NCI-H69 (cell line): ENCODE measurements around the gene KDM8.

Source experiments
- DNase-seq: peaks from one replicate; lab custom pipeline; 2025; lab: John Stamatoyannopoulos, UW

The KDM8 gene

DNA sequence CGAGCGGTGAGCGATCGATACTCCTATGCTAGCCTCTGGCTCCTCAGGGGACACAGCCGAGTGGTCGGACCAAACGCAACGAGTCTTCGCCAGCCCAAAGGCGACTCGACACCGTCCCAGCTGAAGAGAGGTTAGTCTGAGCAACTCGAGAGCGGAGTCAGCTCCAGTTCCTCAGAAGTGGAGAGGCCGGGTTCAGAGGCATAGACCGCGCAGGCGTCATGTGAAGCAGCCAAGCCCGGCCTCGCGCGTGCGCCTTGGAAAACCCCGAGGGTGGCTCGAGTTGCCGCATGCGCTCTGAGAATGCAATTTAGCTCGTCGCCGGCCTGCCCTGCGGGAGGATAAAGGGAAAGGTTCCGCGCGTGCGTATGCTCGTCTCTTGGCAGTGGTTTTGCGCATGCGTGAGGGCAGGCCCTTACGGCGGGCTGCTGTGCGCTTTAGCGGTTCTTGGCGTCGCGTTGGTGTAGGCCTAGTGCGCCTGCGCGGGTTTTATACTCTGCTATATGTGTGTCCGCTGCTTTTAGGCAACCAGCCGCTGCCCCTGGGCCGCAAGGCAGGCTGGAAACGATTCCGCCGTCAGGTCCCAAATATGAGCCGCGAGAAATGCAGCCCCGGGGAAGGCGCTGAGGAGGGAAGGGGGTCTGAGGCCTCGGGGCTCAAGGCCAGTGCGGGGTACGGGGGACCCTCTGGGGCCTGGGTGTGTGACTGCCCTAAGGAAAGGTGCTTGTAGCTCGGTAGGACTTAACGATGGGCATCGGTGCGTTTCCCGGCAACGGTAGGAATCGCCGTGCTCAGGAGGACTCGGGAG, at the start of gene KDM8:
KDM8 (plus strand) TSS at position 20 of the 805 bp plus-strand sequence. CDS start 6,598 bp downstream, outside the sequence.
- DNase-seq, result peak; percentile 99

DNA sequence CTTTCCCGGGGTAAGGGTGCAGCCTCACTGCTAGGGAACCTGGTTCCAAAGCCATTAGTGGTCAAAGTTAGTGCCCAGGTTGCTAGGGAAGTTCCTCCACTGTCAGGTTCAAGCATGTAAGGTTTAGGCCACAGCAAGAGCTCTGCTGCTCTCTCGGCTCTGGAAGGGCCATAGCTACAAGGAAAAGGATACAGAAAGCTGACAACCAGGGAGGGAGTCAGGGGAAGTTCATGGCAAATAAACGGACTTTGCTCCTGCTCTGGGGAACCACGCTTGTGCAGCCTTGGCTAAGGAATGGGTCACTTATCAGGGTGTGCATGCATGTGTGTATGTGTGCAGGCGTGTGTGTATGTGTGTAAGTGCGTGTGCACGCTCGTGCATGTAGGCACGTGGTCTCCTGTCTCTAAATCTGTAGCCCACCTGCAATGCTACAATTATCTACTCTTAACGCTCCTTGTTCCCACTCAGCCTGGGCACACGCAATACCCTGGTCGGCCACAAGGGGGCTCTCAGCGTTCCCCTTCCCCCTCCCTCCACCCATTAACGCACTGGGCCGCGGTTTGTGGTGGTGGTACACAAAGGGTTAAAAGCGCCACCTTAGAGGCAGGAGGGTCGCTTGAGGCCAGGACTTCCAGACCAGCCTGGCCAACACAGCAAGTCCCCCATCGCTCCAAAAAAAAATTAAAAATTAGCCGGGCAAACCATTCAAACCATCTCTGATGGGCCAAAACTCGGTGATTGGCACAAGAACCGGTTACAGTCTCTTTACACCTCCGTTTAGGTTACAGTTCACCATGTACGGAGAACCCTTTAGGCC, 48.4 kb upstream of the KDM8 start:
- peak; percentile 47 for DNase-seq

DNA sequence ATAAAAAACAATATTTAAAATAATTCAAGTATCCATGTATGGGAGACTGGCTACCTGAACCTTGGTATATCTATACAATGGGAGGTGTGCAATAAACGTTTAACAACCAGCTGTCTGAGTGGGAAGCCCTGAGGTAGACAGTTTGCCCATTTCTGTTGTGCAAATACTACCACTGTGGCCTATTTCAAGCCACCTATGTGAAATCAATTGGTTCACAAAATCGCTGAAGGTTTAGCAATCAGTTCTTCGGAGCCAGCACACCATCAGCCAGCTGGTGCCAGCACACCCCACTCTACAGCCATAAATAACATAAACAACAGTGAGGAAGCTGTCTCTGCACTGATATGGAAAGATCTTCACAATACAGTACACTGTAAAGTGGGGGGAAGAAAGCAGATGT, 46.7 kb upstream of the KDM8 start:
- DNase-seq, result no peak

DNA sequence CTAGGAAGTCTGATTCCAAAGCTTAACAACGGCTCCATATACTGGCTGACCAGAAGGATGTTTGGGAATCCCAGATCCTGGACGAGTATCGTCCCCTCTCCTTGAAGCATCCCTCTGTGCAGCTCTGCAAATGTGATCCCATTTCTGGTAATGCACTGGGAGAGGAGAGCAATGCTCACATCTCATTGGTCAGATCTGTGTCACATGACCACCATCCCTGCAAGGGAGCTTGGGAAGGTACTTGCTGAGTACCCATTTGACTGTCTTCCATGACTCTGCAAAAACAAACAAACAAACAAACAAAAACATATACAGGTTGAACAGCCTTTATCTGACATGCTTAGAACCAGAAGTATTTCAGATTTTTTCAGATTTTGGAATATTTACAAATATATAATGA, 41.9 kb upstream of the KDM8 start:
- no peak for DNase-seq

DNA sequence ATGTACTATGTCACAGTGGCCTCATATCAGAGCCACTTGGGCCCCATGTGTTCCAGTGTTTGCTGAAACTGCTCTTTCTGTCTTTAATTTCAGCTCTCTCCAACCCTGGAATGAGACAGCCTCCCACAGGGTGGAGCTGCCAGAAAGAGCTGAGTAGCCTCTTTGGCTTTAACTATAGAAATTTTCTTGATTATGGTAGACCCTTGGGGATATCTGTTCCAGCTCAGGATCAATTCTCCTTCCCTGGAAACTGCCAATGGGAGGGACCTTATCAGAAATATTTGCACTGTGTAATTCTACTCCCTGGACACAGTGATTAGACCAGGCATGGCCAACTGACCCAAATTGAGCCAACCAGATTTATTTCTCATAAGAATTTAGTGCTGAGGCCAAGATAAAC, 39.0 kb upstream of the KDM8 start:
- no peak for DNase-seq

DNA sequence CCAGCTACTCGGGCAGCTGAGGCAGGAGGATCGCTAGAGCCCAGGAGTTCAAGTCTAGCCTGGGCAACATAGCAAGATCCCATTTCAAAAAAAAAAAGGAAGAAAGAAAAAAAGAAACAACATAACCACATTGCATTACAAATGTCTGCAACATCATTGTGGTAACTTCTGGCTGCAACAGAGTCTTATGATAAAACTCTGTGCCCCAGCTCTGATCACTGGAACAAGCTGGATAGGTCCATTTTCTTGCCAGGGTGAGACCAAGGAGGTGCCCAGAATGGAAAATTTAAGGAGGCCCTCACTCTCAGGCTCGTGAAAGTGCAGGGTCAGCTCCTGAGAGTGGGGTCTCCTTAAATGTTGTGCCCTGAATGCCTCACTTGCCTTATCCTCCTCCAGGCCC, 37.8 kb upstream of the KDM8 start:
- DNase-seq, result no peak

DNA sequence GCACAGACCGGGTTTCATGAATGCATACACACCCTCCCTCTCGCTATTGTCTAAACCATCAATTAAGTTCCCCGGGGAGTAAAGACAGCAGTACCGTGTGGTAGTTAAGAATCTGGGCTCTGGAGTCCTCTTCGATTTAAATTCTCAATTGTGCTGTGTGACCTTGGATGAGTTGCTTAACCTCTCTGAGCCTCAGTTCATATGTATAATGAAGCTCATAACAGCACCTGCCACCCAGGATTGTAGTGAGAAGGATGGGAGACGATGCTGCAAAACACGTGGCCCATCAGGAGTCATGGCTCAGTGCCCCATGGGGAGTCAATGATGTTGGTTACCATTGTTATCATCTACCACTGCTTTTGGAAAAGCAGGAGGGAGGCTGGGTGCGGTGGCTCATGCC, 34.5 kb upstream of the KDM8 start:
- peak; percentile 75 for DNase-seq

DNA sequence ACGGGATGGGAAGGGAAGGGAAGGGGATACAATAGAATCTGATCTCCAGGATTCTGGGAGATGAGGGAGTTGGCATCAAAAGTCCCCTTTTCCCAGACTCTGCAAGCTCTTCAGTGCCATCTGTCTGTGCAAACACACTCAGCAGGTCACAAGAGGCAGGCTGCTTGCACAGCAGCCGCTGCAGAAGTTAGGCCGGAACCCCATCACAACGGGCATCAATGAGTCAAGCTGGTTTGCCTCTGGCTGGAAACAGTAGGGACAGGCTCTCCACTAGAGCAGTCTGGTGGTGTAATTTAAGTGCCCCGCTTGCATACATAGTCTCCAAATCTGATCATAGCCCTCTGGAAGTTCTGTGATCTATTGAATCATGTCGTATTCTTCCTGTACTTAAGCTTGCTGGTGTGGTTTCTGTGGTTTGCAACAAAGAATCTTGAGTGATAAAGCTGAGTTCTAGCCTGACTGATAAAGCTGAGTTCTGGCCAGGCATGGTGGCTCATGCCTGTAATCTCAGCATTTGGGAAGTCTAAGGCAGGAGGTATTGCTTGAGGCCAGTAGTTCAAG, 33.7 kb upstream of the KDM8 start:
- peak; percentile 87 for DNase-seq

DNA sequence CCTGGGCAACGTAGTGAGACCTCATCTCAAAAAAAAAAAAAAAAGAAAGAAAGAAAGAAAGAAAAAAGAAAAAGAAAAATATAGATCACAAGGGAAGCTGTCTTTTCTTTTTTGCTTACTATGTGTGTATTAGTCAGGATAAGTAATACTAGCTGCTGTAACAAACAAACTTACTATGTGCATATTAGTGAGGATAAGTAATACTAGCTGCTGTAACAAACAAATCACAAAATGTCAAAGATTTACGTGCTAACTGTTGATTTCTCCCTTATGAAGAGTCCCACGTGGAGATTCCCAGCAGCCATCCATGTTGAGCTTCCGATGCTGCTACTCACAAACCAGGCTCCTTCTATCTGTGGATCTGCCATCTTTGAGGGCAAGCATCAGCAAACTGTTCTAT, 31.7 kb upstream of the KDM8 start:
- DNase-seq, result no peak

DNA sequence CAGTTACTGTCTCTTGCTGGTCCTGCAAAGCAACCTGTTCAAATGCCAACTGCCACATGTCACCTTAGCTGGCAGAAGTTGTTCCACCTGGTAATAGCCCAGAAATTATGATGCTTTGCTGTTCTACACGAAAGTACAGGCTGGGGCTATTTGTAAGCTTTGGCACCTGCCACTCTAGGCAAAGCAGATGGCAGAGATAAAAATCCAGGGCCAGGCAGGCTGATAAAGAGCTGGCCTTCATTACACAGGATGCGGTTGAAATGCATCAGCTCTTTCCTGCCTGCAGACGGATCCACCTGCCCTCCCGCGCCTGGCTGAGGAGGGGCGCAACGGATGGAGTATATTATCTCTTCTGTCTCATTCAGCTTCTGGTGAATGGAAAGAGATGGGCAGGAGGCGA, 29.3 kb upstream of the KDM8 start:
- peak; percentile 44 for DNase-seq

DNA sequence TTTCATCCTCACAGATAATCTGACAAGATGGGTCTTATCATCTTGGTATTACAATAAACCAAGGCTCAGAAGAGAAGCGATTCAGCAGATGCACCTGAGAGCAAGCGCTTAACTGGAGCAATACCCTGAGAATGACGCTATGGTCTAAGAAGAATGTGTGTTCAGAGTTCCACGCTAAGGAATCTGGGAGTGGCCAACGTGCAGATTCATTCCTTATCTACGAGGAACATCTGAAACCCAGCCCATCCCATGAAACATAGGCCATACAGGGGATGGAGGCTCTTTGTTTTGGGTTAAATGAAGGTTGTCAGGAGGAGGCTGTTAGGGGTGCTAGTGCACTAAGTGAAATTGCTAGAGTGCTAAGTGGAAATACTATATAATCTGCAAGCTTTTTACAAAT, 28.5 kb upstream of the KDM8 start:
- no peak for DNase-seq

DNA sequence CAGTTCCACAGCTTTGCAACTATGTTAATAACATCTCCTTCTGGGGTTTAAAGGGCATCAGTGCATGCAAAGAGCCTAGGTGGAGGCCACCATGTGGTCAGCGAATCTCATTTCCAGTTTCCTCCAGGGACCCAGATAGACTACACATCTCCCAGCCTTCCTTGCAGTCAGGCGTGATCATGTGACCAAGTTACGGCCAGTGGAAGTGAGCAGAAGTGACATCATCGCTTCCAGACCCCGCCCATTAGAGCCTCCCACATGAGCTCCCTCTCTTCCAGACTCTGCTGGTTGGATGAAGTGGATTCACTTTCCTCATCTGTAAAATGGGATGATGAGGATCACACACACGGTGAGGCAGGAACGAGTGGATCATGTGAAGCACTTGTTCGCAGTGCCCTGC, 27.4 kb upstream of the KDM8 start:
- DNase-seq, result no peak

DNA sequence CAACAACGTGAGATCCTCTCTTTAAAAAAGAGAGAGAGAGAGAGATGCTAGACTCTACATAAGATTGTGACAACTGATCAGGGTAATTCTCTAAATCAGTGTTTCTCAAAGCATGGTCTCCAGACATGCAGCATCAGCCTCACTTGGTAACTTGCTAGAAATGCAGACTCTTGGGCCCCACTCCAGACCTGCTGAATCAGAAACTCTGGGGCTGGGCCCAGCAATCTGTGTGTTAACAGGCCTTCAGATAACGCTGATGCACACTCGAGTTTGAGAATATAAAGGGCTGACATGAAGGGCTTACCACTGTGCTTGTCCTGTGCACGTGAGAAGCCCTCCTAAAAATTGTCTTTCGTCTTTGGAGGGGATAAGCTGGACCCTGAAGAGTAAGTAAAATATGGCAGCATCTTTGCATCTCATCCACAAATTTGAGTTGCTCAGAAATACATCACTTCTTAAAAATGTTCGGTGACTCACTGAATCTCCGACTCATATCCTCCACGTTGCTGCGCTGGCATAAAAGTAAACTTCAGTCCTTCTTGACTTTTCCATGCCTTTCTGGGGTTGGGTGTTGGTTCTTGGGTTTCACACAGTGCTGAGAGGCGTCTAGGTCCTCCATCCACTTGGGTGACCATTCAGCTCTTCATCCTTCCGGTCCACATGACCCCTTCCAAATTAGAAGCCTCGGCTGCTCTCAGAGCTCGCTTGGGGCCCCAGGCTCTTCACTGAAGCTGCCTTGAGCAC, 26.1 kb upstream of the KDM8 start:
- DNase-seq, result no peak

DNA sequence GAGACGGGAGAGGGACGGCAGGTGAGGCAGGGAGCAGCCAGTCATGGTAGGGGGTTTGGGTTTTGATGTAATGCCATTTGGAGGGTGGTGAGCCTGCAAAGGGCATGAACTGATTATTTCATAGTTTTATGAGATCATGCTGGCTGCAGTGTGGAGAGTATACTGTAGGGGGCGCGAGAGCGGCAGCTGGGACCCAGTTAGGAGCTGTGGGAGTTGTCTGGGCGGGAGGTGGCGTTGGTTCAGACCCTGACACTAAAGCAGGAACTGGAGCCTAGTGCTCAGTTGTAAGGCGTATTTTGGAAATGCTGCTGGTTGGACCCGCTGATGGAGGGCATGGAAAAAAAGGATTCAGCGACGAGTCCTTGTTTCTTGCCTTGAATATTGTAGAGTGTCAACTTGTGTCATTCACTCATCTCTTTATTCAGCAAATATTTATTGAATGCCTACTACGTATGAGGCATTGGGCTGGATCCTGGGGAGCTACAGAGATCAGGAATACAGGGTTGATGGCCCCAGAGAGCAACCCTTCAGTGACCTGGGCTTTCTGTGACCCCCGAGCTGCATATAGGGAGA, 23.7 kb upstream of the KDM8 start:
- peak; percentile 64 for DNase-seq

DNA sequence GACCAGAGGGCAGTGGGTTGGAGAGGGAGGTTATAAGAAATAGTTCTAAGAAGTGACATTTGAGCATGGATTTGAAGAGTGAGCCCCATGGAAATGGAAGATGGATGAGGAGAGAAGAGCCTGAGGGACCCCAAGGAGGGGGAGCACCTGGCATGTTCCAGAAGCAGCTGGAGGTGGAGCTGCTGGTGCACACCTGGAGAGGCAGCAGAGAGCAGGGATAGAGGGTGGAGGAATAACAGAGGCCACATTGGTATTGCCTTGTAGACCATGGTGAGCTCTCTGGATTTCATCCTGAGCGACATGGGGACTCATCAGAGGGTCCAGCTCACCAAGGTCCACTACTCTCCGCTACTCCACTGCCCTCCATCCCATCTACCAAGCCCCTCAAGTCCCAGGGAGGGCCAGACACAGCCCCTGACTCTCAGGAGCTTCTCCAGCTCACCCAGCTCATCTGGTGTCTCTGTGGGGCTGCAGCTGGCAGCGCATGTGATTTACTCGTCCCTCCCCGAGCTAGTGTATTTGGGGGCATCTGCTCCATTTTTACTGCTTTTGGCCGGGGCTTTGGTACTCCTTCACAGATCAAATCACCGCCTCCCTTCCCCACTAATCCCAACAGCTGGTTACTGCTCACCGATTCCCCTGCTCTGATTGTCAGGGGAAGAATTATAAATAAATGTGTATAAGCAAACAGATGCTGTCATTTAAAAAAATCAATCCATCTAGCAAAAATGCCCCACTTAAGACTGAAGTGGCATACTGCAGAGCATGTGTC, 22.1 kb upstream of the KDM8 start:
- peak; percentile 45 for DNase-seq

DNA sequence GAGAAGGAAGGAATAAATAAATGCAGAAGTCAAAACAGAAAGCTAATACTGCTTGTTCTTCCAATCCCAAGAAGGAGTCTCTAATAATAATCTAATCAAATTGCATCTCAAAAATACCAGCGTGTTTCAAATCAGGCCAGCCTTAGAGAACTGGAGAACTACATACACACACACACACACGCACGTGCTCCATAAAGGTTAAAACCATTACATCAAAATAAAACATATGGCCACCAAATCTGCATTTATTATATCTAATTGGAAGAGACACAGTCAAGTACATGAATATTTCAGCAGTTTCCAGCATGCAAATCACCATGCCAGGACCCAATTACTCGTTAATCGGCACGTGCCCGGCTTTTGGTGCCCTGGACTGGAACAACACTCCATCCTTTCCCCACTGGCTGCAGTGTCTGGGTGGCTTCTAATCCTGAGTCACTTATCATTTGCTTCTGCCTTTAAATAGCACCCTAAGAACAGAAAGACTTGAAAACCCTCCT, 20.4 kb upstream of the KDM8 start:
- DNase-seq, result no peak

DNA sequence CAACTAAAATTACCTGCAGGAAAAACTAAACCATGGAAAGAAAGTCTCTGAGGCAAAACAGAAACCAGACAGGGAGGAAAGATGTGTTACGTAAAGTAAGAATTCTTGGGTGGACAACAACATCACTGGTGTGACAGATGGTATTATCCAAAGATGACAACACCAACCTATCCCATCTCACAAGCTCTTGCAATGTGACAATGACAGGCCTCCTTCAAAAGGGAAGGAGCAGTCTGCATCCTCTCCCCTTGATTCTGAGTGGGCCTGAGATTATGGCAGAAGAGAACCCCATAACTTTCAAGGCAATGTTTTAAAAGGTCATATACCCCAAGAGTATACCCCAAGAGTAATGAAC, 17.6 kb upstream of the KDM8 start:
- no peak for DNase-seq

DNA sequence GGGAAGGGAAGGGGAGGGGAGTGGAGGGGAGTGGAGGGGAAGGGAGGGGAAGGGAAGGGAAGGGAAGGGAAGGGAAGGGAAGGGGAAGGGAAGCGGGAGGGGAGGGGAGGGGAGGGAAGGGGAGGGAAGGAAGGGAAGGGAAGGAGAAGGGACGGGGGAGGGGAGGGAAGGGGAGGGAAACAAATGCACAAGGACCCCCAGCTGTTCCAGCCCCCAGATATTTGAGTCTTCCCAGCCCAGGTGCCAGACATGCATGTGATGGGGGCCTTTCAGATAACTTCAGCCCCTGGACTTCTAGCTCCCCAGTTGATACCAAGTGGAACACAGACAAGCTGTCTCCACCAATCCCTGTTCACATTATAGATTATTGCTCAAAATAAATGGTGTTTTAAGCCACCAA, 14.7 kb upstream of the KDM8 start:
- no peak for DNase-seq

DNA sequence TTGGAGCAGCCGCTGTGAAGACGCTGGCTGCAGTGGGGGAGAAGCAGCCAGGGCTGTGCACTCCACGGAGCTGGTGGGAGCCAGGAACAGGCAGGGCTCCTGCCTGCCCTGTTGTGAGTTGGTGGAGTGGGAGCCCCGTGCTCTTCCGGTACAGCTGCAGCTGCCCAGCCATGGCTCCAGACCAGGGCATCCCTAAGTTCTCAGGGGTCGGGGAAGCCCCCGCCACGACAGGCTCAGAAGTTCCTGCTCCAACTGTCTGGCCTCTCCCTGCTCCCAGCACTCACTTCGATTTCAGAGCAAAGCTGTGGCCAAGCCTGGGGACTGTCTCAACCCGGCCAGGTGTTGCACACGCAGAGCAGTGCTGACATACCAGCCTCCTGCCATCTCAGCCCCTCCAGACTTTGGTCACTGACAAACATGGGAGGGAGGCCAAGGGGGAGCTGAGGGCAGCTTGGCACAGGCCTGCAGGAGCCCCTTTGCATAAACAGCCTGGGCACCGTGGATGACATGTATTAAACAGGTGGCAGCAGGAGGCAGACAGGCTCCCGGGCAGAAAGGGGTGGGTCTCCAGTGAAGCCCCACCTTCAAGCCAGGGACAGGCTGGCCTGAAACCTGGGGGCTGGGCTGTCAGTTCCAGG, 13.9 kb upstream of the KDM8 start:
- peak; percentile 68 for DNase-seq

DNA sequence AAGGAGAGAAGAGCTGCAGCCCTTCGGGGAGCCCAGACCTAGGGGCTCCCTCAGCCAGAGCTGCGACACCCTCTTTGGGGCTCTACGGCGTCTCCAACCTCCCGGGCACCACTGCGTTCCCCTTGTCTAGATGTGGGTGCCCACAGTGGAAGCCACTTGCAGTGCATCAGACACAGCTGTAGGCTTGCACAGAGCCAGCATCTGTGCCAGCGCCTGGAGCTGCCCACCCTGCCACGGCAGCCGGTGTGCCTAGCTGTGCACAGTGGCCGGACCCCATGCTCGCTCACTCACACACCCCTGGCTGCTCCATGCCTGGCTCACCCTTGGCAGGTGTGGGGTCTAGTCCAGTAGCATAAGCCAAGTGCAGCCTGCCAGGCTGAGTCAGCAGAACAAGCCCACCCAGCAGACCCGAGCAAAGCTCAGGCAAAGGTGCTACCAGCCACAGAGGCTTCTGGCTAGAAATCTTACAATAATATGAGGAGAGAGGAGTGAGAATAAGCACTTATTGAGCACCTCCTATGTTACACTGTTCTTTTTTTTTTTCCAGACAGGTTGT, 12.9 kb upstream of the KDM8 start:
- no peak for DNase-seq
